Renal pelvis (tissue), 4 donors: ENCODE measurements around the gene SOX18. TPM values are rescaled to one million over a fixed set of nuclear protein-coding genes. Genes with fewer than 3 reads are reported as not detected.

Experiments
- DNase-seq: peaks from one replicate; pipeline ENCODE4 v3.0.0-alpha.2; 2013
- polyA plus RNA-seq, 3 donors: library from polyadenylated mRNA; unstranded; fragments of 120-200 nt; gene quantifications; one replicate each; pipeline ENCODE4 v1.2.1, GENCODE V29; 2013; ENCODE audit not compliant: insufficient read length in 3 of 3

The SOX18 gene
- polyA plus RNA-seq, 3 donors = 8.0 to 14.1 (median 13.0) TPM

GRCh38 chr20:64070244-64070993 is 21.0 kb upstream of the SOX18 start:
- DNase-seq = no peak

- no peak for DNase-seq
Observed at GRCh38 chr20:64069614-64070243, 20.3 kb upstream of the SOX18 start.

DNA sequence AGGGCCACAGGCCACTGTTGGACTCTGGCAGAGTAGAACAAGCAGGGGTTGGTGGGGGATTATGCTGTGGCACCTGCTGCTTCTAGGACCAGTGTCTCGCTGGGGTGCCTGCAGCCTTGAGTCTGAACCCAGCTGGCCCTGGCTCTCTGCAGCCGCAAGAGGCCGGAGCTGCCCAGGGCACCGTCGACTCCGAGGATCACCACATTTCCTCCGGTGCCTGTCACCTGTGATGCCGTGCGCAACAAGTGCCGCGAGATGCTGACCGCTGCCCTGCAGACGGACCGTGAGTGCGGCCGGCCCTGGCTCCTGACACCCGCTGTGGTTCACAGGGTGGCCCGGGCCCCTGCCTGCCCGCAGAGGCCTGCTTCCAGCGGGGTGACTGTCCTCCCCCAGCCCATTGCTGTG is 19.8 kb upstream of the SOX18 start:
- DNase-seq = no peak

DNA sequence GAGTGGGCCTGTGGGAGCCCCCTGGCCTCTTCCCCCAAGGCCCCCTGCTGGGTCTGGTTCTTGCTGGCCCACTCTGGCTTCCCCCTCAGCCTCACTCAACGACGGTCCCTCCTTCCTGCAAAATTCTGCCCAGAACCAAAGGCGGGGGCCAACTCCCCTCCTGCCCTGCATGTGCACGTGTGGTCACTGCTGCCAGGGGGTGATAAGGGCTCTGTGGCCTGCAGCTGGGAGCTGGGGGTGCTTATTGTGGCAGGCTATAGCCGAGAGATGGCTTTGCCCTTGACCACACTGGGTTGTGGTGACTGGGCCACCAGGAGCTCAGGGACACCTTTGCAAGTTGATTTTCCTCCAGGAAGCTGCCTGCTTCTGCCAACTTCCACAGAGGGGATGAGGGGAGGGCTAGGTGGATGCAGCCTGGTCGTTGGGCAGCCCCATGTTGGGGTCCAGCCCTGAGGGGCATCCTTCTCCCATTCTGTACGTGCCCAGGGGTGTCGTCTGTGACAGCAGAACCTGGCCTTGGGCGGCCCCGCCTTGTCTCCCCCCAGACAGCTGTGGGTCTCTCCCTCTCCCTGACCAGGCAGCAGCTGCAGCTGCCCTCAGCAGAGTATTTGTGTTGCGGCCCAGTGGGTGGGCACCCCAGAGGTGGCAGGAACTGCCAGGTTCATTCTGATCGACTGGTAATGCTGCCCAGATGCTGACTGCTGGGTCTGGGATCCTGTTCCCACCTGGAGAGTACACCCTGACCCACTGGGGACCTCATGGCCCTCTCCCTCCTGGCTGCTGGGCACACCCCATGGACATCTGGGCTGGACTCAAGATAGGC is 19.2 kb upstream of the SOX18 start:
- DNase-seq = no peak

GRCh38 chr20:64067733-64068307 is 18.4 kb upstream of the SOX18 start:
- DNase-seq = no peak

GRCh38 chr20:64067005-64067632 is 17.7 kb upstream of the SOX18 start:
- DNase-seq = no peak

GRCh38 chr20:64065974-64066343 is 16.5 kb upstream of the SOX18 start:
- no peak for DNase-seq

GRCh38 chr20:64065062-64065973 is 15.9 kb upstream of the SOX18 start:
- DNase-seq = no peak

DNA sequence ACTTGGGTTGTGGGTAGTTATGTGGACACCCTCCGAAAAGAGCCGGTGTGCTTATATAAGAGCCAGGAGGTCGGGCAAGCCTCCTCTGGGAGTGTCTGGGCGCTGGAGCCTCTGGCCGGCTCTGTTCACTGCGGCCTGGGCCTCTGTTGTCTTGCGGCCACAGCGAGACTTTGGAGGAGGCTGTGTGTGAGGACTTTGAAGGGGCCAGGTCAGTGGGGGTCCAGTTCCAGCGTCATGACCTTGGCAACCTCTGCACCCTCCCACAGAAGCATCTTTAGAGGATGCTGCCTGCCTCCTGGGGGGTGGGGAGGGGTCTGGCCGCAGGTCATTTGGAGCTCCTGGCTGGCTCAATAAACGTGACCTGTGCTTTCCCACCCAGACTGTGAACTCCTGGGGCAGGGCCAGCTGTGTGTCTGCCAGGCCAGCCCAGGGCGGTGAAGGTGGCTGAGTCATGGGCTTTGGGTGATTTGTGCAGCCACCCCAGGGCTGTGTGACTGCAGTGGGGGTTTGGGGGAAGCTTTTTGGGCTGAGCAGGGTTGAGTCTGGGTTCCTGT is 14.8 kb upstream of the SOX18 start:
- DNase-seq = no peak

- no peak for DNase-seq
Observed at GRCh38 chr20:64063389-64064144, 14.1 kb upstream of the SOX18 start.

GRCh38 chr20:64062596-64063388 is 13.4 kb upstream of the SOX18 start, which contains the start of gene TCEA2:
Gene TCEA2, plus strand, starts transcription at chr20:64063198. Its CDS starts 115 bp downstream, at chr20:64063313.
- DNase-seq = peak; percentile 97

- no peak for DNase-seq
Observed at GRCh38 chr20:64062276-64062595, 12.8 kb upstream of the SOX18 start.

DNA sequence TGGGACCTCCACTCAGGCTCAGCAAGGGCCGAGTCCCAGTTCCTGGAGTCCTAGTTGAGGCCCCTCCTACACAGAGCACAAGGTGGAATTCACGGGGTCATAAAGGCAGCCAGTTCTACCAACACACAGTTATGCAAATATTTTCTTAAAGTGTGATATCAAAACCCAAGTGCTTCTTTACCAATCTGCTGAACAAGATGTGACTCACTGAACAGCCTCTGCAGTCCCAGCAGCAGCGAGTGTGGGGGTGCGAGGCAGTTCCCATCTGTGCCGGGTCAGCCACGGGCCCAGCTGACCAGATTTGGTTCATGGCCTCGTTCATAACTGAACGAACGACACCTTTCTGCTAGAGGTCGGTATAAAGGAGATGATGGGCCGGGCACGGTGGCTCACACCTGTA is 9.1 kb upstream of the SOX18 start:
- no peak for DNase-seq

GRCh38 chr20:64057628-64058498 is 8.4 kb upstream of the SOX18 start:
- peak; percentile 73 for DNase-seq

DNA sequence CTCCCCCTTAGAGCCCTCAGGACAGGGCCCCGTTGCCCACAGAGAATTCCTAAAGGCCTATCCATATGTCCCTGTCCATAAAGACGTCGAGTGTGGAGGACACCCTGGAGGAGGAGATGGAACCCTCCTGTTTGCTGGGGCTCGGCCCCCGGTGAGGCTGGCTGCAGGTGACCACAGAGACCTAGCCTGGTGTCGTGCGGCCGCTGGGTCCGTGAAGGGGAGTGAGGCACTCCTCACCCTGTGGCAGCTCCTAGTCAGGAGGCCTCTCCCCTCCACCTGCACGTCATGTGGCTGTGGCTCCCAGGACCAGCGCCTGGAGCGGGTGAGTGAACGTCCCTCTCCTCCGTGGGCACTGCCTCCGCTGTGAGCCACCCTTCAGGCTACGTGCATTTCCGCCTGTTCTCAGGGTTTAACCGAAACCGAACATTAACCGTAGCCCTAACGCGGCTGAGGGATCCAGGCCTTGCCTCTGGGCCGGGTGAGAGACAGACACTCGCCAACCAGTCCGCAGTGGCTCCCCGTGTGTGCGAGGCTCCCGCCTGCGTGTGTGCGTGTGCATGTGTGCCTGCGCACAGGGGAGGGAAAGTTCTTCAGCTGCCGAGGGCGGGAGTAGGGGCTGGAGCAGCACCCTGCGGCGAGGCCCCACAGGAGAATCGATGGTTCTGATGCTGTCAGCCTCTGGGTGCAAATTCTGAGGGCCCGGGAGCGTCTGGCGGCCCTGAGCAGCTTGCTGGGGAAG is 7.6 kb upstream of the SOX18 start:
- DNase-seq = no peak

- no peak for DNase-seq
Observed at GRCh38 chr20:64056639-64056888, 7.1 kb upstream of the SOX18 start.

- no peak for DNase-seq
Observed at GRCh38 chr20:64055893-64056638, 6.6 kb upstream of the SOX18 start.
